ENCODE results near the gene SCRG1.

SCRG1 gene

DNA sequence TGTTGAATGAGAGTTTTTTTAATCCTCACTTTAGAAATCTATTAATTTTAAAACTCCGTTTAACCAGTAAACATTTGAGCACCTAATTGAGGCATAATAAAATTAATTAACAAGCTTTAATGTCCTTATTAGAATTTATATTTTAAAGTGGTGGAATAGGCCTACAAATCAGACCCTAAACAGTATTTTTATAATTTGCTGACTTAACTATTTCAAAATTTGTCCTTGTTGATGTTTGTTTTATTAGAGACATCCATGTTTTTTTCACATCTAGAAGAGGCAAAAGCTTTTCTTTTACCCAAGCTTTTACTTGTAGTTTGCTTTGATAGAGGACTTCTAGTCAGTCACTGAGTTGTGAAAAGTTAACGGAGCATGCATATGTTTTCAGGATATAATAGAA, 24.3 kb downstream of the SCRG1 start:
- no peak for TF ChIP-seq ZFX (IDR thresholded peaks at IDR 0.05; ENCODE audit: borderline replicate concordance)
- TF ChIP-seq, protein P1, sequence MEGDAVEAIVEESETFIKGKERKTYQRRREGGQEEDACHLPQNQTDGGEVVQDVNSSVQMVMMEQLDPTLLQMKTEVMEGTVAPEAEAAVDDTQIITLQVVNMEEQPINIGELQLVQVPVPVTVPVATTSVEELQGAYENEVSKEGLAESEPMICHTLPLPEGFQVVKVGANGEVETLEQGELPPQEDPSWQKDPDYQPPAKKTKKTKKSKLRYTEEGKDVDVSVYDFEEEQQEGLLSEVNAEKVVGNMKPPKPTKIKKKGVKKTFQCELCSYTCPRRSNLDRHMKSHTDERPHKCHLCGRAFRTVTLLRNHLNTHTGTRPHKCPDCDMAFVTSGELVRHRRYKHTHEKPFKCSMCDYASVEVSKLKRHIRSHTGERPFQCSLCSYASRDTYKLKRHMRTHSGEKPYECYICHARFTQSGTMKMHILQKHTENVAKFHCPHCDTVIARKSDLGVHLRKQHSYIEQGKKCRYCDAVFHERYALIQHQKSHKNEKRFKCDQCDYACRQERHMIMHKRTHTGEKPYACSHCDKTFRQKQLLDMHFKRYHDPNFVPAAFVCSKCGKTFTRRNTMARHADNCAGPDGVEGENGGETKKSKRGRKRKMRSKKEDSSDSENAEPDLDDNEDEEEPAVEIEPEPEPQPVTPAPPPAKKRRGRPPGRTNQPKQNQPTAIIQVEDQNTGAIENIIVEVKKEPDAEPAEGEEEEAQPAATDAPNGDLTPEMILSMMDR (IDR thresholded peaks at IDR 0.05) = no peak
- no peak overlapping the region for H3K27ac ChIP-seq

DNA sequence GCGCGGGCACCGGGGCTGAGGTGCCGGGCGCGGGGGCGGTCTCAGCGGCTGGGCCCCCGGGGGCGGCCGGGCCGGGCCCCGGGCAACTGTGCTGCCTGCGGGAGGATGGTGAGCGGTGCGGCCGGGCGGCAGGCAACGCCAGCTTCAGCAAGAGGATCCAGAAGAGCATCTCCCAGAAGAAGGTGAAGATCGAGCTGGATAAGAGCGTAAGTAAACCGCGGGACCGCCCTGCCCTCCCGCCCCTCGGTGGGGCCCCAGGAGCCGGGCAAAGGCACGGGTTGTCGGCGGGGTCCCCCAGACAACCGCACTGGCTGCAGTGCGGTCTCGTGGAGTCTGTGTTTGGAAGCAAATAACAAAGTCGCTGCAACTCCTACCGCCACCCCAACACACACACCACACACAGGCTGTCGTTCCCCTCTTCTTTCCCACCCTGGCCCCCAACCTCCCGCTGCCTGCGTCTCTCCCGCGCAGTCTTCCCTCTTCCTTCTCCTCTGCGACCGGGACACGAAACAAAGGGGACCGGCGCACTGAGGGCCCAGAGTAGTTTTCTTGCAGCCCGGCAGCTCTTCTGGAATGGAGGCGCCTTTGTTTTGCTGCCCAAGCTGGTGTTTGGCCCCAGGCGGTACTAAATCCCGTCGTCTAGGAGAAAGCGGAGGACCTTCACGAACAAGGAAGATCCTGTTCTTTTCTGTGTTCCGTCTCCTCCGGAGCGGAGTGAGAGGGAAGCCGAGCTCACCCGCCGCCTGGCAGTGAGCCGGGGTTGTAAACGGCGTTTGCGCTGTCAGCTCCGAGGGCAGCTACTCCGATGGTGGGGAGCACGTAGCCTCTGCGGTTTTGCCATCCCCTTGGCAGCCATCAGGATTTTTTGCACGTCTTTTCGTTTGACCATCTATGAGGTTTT, 27.4 kb downstream of the SCRG1 start:
- TF ChIP-seq, protein P1 (IDR thresholded peaks at IDR 0.05) = no peak
- TF ChIP-seq ZFX (IDR thresholded peaks at IDR 0.05; ENCODE audit: borderline replicate concordance) = no peak

DNA sequence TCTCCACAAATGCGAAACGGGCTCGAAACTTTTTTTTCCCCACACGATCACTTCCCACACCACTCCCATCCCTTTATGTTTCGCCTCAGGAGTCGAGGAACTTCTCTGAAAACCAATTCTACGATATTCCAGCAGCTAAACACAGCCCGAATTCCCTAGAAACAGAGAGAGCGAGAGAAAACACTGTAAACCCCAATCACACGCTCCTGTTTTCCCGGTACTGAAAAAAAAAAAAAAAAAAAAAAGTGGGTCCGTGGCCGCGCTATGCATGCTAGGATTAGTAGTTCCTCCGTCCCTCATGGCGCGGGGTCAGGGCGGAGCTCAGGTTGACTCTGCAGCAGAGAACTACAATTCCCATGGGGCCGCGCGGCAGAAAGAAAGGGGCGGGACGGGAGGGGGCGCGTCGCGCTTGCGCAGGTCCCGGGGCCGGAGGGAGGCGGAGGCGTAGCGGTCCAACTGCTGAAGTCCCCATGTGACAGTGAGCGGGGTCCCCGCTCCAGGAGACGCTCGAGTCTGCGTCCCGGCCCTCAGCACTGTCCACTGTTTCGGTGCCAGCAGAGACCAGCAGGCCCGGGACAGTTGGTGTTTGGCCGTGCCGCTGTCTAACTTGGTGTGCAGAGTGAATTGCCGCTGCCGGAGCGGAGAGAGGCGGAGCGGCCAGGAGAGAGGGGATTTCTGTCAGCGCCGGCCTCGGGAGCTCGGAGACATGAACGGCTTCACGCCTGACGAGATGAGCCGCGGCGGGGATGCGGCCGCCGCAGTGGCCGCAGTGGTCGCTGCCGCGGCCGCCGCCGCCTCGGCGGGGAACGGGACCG, 28.2 kb downstream of the SCRG1 start, which contains the start of gene SAP30:
Gene SAP30, plus strand, starts transcription at position 478 of the 815 bp plus-strand sequence. Its CDS starts 229 bp downstream, at position 707.
- peak within 1 kb of the TSS; percentile 88 for H3K27ac ChIP-seq
- TF ChIP-seq, protein P1 (IDR thresholded peaks at IDR 0.05) = no peak
- TF ChIP-seq ZFX (IDR thresholded peaks at IDR 0.05; ENCODE audit: borderline replicate concordance) = no peak

More for the DNA sequence above, 27.4 kb downstream of the SCRG1 start:
- peak overlapping the region; percentile 88 for H3K27ac ChIP-seq

DNA sequence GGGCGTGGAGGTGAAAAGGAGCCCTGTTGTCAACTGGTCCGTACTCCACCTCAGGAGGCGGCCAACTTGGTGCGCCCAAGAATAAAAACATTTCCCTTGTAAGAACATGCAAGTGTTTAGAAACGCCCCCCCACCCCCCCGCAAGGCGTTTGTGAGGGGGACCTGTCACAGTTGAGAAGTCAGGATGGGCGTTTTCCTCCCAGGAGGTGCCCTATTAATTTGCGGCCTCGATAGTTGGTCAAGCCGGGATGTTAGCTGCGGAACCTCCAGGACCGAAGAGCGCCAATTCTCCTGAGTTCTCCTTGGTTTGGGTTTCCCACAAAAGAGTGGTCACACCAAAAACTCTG, 28.8 kb downstream of the SCRG1 start:
- peak overlapping the region; percentile 88 for H3K27ac ChIP-seq
- no peak for TF ChIP-seq ZFX (IDR thresholded peaks at IDR 0.05; ENCODE audit: borderline replicate concordance)
- TF ChIP-seq, protein P1 (IDR thresholded peaks at IDR 0.05) = no peak

DNA sequence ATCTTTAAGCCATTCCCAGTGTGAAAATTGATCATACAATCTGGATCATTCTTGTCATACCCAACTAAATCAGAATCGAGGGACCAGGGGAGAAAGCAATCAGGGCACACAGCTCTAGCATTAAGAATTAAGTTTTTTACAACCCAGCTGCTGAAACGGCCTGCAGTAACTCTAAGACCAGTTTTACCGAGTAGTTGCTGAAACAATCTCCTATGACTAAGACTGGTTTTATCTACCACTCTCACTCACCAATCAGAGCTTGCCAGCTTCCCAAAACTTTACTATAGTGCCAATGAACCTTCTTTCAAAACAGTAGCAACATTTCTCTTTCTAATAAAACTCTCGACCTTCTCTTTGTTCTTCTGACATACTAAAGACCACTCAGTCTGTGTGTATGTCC, 31.0 kb downstream of the SCRG1 start:
- H3K27ac ChIP-seq = no peak overlapping the region
- TF ChIP-seq ZFX (IDR thresholded peaks at IDR 0.05; ENCODE audit: borderline replicate concordance) = no peak
- TF ChIP-seq, protein P1 (IDR thresholded peaks at IDR 0.05) = no peak

DNA sequence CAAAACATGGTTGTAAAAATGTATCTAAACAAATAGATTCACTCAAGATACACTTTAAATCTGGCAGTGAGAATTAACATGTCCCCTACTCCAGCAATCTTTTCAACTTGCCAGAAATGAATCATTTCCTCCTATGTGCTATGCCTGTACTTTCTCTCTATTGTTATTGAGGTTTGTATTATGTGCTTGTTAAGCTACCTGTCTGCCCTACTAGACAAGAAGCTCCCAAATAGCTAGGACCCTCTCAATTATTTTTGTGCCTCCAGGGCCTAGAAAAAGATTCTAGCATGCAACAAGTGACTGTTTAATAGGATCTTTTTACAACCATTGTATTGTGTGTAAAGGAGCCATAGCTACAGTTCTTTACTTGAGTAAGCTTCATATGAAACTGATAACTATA, 31.6 kb downstream of the SCRG1 start:
- no peak overlapping the region for H3K27ac ChIP-seq
- no peak for TF ChIP-seq ZFX (IDR thresholded peaks at IDR 0.05; ENCODE audit: borderline replicate concordance)
- TF ChIP-seq, protein P1 (IDR thresholded peaks at IDR 0.05) = no peak
